A673 (cell line): Measurements from ENCODE around the gene TBL1X. TPM values are rescaled to one million over a fixed set of nuclear protein-coding genes. Genes with fewer than 3 reads are reported as not detected.

Experiments used
- BruUV-seq: library from RNA; stranded (reverse); fragments of 400-500 nt; replicated peaks from 2 replicates; lab custom pipeline; 2021; lab: Mats Ljungman, UMichigan
- CTCF ChIA-PET: fragments of 300-600 bp; sonication (Branson Sonifier 250); formaldehyde crosslinking; loops from one replicate; lab custom pipeline; 2022; ENCODE audit warnings: antibody characterized with exemption; lab: Charles Lee
- POLR2A ChIA-PET: fragments of 300-600 bp; sonication (Branson Sonifier 250); formaldehyde crosslinking; loops from one replicate; lab custom pipeline; 2022; ENCODE audit warnings: antibody characterized with exemption; ENCODE audit not compliant: low non-redundant PET; lab: Charles Lee
- DNase-seq: peaks from one replicate; pipeline ENCODE4 v3.0.0-alpha.2; 2015; ENCODE audit warnings: low spot score
- H3K27ac ChIP-seq: fragments of 200-600 bp; sonication (generic); 2 replicates; pipeline ENCODE4 v1.5.1; 2016; ENCODE audit warnings: mixed run types, low read depth, mild to moderate bottlenecking, mixed read lengths, antibody characterized with exemption, low read length; ENCODE audit not compliant: poor library complexity, severe bottlenecking
- H3K27me3 ChIP-seq: fragments of 200-600 bp; sonication (generic); replicated peaks from 2 replicates; pipeline ENCODE4 v1.6.1; 2017; ENCODE audit warnings: mixed run types, low read depth, mild to moderate bottlenecking, mixed read lengths, antibody characterized with exemption, low read length; ENCODE audit not compliant: insufficient read depth, poor library complexity
- H3K36me3 ChIP-seq: fragments of 200-600 bp; sonication (generic); 2 replicates; pipeline ENCODE4 v1.6.1; 2016; ENCODE audit warnings: mixed run types, mild to moderate bottlenecking, mixed read lengths, antibody characterized with exemption, low read length; ENCODE audit not compliant: insufficient read depth, poor library complexity, severe bottlenecking
- H3K4me1 ChIP-seq: fragments of 200-600 bp; sonication (generic); 2 replicates; pipeline ENCODE4 v1.6.1; 2017; ENCODE audit warnings: mixed run types, mild to moderate bottlenecking, mixed read lengths, antibody characterized with exemption, low read length; ENCODE audit not compliant: insufficient read depth, poor library complexity, severe bottlenecking
- H3K4me3 ChIP-seq: fragments of 200-600 bp; sonication (generic); 2 replicates; pipeline ENCODE4 v1.5.1; 2016; ENCODE audit warnings: low read depth, mixed run types, mild to moderate bottlenecking, mixed read lengths, low read length; ENCODE audit not compliant: poor library complexity, severe bottlenecking
- H3K9me3 ChIP-seq: fragments of 200-600 bp; sonication (generic); 2 replicates; pipeline ENCODE4 v1.6.1; 2016; ENCODE audit warnings: mixed run types, low read depth, mild to moderate bottlenecking, mixed read lengths, antibody characterized with exemption, low read length; ENCODE audit not compliant: poor library complexity, severe bottlenecking
- EZH2 ChIP-seq: fragments of 200-600 bp; sonication (generic); IDR thresholded peaks from 2 replicates; pipeline ENCODE4 v1.6.1; 2017; ENCODE audit warnings: borderline replicate concordance, low read depth, mild to moderate bottlenecking, mixed read lengths, antibody characterized with exemption, low read length; ENCODE audit not compliant: poor library complexity, severe bottlenecking
- intact Hi-C: fragments of 100-400 bp; cut with micrococcal nuclease; formaldehyde crosslinking; loops from one replicate; pipeline ENCODE4 v1.10.0; 2022; ENCODE audit not compliant: unreplicated experiment
- total RNA-seq: library from RNA; stranded (reverse); gene quantifications from 2 replicates; pipeline ENCODE4 v1.2.3, GENCODE V29; 2021
- TF ChIP-seq, protein P1 (sequence below): fragments of 300-800, 200-600 bp; sonication (generic); conservative IDR thresholded peaks from 2 replicates; pipeline ENCODE4 v1.5.1; 2017; ENCODE audit warnings: low read depth, mild to moderate bottlenecking, antibody characterized with exemption, low read length, moderate library complexity, mixed read lengths

The TBL1X gene
- total RNA-seq, 1 experiment from 2014 or later, result 26.9 TPM

DNA sequence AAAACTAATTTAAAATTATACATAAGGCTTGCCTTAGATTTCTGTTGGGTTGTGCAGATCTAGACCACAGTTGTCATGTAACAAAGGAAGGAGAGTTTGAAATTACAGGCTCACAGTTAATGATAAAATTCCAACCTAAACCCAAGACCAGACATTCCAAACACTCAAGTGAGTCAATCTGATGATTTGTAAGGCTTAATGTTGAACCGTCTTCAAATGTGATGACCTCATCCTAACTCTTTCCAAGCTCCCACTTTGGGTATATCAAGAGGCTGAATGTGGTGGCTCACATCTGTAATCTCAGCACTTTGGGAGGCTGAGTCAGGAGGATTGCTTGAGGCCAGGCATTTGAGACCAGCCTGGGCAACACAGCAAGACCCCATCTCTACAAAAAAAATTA is 149.2 kb downstream of the TBL1X start:
- Histone ChIP-seq H3K9me3 (no peaks in the 10 kb centered on the region), H3K27ac (no peak overlapping the region), H3K27me3 (no peaks in the 10 kb centered on the region), H3K36me3 (no peaks in the 10 kb centered on the region), H3K4me3 (no peak overlapping the region), H3K4me1 (peaks cover 24% of the 10 kb centered on the region)
- no TSS peak for BruUV-seq
- intact Hi-C loops, result no loop called here
- CTCF ChIA-PET, result no interaction called here
- no peak for DNase-seq
- TF ChIP-seq, protein P1, sequence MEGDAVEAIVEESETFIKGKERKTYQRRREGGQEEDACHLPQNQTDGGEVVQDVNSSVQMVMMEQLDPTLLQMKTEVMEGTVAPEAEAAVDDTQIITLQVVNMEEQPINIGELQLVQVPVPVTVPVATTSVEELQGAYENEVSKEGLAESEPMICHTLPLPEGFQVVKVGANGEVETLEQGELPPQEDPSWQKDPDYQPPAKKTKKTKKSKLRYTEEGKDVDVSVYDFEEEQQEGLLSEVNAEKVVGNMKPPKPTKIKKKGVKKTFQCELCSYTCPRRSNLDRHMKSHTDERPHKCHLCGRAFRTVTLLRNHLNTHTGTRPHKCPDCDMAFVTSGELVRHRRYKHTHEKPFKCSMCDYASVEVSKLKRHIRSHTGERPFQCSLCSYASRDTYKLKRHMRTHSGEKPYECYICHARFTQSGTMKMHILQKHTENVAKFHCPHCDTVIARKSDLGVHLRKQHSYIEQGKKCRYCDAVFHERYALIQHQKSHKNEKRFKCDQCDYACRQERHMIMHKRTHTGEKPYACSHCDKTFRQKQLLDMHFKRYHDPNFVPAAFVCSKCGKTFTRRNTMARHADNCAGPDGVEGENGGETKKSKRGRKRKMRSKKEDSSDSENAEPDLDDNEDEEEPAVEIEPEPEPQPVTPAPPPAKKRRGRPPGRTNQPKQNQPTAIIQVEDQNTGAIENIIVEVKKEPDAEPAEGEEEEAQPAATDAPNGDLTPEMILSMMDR, result no peak
- no peak for TF ChIP-seq EZH2
- POLR2A ChIA-PET, result no interaction called here

DNA sequence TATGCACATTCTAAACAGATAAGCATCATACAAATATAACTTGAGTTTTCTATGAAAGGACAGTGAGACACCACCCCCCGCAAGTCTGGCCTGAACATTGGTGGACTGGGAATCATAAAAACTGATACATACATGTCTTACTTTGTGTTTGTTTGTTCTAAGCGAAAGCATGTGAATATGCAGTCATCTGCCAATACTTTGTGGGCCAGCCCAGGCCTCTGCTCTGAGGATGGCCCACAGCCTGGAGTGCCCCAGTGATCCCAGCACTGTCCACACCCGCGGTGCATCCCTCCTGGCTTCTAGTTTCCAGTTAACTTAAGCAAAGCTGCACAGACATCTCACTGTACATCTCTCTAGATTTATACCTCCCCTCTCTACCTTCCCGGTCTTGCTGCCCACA is 154.3 kb downstream of the TBL1X start:
- ChIA-PET POLR2A (no interaction called here), CTCF (no interaction called here)
- BruUV-seq, result no TSS peak
- Histone ChIP-seq H3K36me3 (no peaks in the 10 kb centered on the region), H3K27ac (no peak overlapping the region), H3K9me3 (no peaks in the 10 kb centered on the region), H3K4me3 (no peak overlapping the region), H3K4me1 (no peaks in the 10 kb centered on the region), H3K27me3 (no peaks in the 10 kb centered on the region)
- DNase-seq, result no peak
- intact Hi-C loops, result no loop called here
- TF ChIP-seq, protein P1, result no peak
- no peak for TF ChIP-seq EZH2

DNA sequence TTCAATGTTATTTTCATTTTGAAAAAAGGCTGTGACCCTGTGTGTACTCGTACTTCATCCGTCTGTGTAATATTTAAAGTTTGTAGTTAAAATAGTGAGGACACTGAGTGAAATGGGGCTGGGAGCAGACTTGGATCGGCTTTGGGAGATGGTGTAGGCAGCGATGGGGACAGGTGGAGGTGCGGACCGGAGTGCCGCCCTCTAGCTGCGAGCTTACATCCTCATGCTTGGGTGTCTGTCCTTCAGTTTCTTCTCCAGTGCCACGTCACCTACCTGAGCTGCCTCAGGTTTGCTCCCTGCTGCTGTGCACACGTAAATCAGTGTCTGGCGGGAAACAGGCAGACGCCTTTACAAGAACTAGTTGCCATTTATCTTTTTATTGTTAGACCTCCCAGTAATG is 154.7 kb downstream of the TBL1X start:
- intact Hi-C loops, result no loop called here
- Histone ChIP-seq H3K36me3 (no peaks in the 10 kb centered on the region), H3K4me3 (no peak overlapping the region), H3K27ac (no peak overlapping the region), H3K27me3 (no peaks in the 10 kb centered on the region), H3K4me1 (no peaks in the 10 kb centered on the region), H3K9me3 (no peaks in the 10 kb centered on the region)
- DNase-seq, result no peak
- CTCF ChIA-PET, result no interaction called here
- POLR2A ChIA-PET, result no interaction called here
- BruUV-seq, result no TSS peak
- TF ChIP-seq, protein P1, result no peak
- no peak for TF ChIP-seq EZH2
